MCF 10A (cell line): ENCODE measurements around the gene PAPSS1. TPM values are rescaled to one million over a fixed set of nuclear protein-coding genes. Genes with fewer than 3 reads are reported as not detected.

Experiments
- BruUV-seq: library from RNA; stranded (reverse); fragments of 400-500 nt; replicated peaks from 2 replicates; lab custom pipeline; 2021; lab: Mats Ljungman, UMichigan
- CTCF ChIA-PET: fragments of 300-600 bp; sonication (Branson Sonifier 250); formaldehyde crosslinking; extraction: SDS; loops from one replicate; lab custom pipeline; 2021; ENCODE audit warnings: antibody characterized with exemption, inconsistent platforms; lab: Yijun Ruan, JAX
- POLR2A ChIA-PET: fragments of 300-600, 350-650 bp; sonication (Branson Sonifier 250); formaldehyde crosslinking; extraction: SDS; loops from one replicate; lab custom pipeline; 2020; ENCODE audit warnings: antibody characterized with exemption, inconsistent platforms; lab: Yijun Ruan, JAX
- DNase-seq: peaks from one replicate; pipeline ENCODE4 v3.0.0-alpha.2; 2018; ENCODE audit not compliant: unreplicated experiment
- H3K27ac Mint-ChIP-seq: one replicate; pipeline ENCODE4 v1.8.0; 2022; ENCODE audit warnings: mild to moderate bottlenecking, low read depth, mixed read lengths; ENCODE audit not compliant: unreplicated experiment
- H3K27me3 Mint-ChIP-seq: one replicate; pipeline ENCODE4 v1.8.0; 2022; ENCODE audit warnings: mixed read lengths; ENCODE audit not compliant: insufficient read depth, unreplicated experiment
- H3K36me3 Mint-ChIP-seq: one replicate; pipeline ENCODE4 v1.8.0; 2022; ENCODE audit warnings: mild to moderate bottlenecking, moderate library complexity, mixed read lengths; ENCODE audit not compliant: insufficient read depth, unreplicated experiment
- H3K4me1 Mint-ChIP-seq: one replicate; pipeline ENCODE4 v1.8.0; 2022; ENCODE audit warnings: mixed read lengths; ENCODE audit not compliant: insufficient read depth, unreplicated experiment
- H3K4me3 Mint-ChIP-seq: one replicate; pipeline ENCODE4 v1.8.0; 2022; ENCODE audit warnings: mild to moderate bottlenecking, moderate library complexity, mixed read lengths; ENCODE audit not compliant: unreplicated experiment
- H3K9me3 Mint-ChIP-seq: one replicate; pipeline ENCODE4 v1.8.0; 2022; ENCODE audit warnings: mixed read lengths; ENCODE audit not compliant: unreplicated experiment
- intact Hi-C: fragments of 100-400 bp; cut with micrococcal nuclease; formaldehyde crosslinking; loops from 2 replicates; pipeline ENCODE4 v1.14.1; 2022
- total RNA-seq: library from RNA; stranded (reverse); gene quantifications from 2 replicates; pipeline ENCODE4 v1.2.3, GENCODE V29; 2022
- TF ChIP-seq, protein P1 (sequence below): fragments of 200-600 bp; IDR thresholded peaks from one replicate; pipeline ENCODE4 v1.8.0; 2022; ENCODE audit warnings: antibody characterized with exemption, mild to moderate bottlenecking; ENCODE audit not compliant: unreplicated experiment

PAPSS1 gene
- total RNA-seq, 1 experiment from 2014 or later = 63.9 TPM

DNA sequence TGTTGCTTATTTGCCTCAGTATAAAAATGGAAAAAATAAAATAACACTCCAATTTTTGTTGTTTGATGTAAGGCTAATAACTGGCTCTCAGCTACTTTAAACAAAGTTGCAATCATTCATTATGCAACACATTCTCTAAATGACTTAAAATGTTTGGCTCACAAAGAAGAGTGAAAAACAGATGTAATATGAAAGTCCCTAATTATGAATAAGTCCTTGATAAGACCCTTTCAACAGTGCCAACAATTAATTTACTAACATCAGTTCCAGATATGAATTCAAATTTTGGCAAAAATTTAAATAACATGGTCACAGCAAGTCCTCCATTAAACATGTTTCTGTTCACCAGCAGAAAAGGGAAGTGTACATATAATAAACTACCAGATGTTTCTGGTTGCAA, 69.8 kb downstream of the PAPSS1 start:
- BruUV-seq = no TSS peak
- no peaks in the 10 kb centered on the region for H3K4me1 Mint-ChIP-seq
- no peak for DNase-seq
- POLR2A ChIA-PET = no interaction called here
- H3K36me3 Mint-ChIP-seq = peaks cover 22% of the 10 kb centered on the region
- intact Hi-C loops = no loop called here
- H3K9me3 Mint-ChIP-seq = no peaks in the 10 kb centered on the region
- no peaks in the 10 kb centered on the region for H3K27me3 Mint-ChIP-seq
- H3K27ac Mint-ChIP-seq = no peak overlapping the region
- no peak overlapping the region for H3K4me3 Mint-ChIP-seq
- TF ChIP-seq, protein P1, sequence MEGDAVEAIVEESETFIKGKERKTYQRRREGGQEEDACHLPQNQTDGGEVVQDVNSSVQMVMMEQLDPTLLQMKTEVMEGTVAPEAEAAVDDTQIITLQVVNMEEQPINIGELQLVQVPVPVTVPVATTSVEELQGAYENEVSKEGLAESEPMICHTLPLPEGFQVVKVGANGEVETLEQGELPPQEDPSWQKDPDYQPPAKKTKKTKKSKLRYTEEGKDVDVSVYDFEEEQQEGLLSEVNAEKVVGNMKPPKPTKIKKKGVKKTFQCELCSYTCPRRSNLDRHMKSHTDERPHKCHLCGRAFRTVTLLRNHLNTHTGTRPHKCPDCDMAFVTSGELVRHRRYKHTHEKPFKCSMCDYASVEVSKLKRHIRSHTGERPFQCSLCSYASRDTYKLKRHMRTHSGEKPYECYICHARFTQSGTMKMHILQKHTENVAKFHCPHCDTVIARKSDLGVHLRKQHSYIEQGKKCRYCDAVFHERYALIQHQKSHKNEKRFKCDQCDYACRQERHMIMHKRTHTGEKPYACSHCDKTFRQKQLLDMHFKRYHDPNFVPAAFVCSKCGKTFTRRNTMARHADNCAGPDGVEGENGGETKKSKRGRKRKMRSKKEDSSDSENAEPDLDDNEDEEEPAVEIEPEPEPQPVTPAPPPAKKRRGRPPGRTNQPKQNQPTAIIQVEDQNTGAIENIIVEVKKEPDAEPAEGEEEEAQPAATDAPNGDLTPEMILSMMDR = no peak
- CTCF ChIA-PET = interaction anchor here (1.4 kb wide), 1 partner anchor 87 kb away, joined by 4 read pairs; no protein-coding TSS in a partner anchor

DNA sequence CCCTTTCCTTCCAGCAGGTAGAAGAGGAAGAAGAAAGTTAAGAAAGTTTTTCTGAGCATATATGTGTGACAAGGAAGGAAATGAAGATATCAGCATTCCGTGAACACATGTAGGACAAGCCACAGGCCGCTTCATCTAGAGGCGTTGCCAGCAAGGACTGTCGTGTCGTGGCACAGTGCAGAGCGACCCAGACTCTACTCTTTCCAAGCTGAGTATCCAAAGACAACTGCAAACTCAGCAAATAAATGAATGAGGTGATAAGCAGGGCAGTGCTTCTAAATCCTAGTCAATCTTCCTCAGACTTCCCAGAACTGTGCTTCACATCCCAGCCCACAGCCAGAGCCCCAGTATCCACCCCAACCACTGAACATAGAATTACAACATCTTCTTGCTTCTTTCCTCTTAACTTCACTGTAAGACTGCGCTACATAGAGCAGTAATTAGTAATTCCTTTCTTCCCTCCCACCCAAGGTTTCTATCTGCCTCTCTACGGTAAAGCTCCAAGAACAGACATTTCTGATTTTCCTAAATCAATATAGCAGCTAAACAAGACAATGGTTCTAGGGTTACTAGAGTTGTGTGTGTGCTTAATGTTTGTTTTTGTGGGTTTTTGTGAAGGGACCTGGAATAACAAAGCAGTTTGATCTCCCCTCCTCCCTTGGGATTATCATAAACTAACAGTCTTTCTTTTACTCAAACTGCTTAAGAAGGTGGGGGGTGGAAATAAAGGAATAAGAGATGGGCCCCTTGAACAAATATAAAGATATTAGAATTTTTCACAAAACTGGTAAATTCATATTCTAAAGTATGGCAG, 71.6 kb downstream of the PAPSS1 start:
- ChIA-PET POLR2A (no interaction called here), CTCF (interaction anchor here (0.6 kb wide), 1 partner anchor 320 kb away, joined by 3 read pairs; no protein-coding TSS in a partner anchor)
- TF ChIP-seq, protein P1 = no peak
- H3K4me3 Mint-ChIP-seq = no peak overlapping the region
- DNase-seq = no peak
- H3K36me3 Mint-ChIP-seq = peaks cover 10% of the 10 kb centered on the region
- H3K4me1 Mint-ChIP-seq = no peaks in the 10 kb centered on the region
- H3K27me3 Mint-ChIP-seq = no peaks in the 10 kb centered on the region
- no TSS peak for BruUV-seq
- H3K27ac Mint-ChIP-seq = no peak overlapping the region
- no peaks in the 10 kb centered on the region for H3K9me3 Mint-ChIP-seq
- intact Hi-C loops = no loop called here

DNA sequence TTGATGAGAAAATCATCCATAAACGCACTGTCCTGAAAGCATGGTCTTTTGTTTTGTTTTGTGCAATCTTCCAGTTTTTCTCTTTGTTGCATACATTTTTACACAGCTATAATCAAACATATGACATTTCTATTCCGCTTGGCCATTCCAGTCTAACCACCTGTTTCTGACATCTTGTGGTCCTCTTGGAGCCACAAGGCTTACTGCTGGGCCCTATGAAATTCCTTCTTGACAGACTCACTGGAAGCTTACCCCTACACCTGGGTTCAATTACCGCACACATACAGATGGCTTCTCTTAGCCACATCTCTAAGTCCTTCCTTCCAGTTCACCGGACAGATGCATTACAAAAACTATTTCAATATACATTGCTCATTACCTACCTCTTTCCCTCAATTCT, 72.4 kb downstream of the PAPSS1 start:
- Mint-ChIP-seq H3K4me3 (no peak overlapping the region), H3K4me1 (no peaks in the 10 kb centered on the region), H3K27ac (no peak overlapping the region), H3K36me3 (peaks cover 7% of the 10 kb centered on the region), H3K9me3 (no peaks in the 10 kb centered on the region), H3K27me3 (no peaks in the 10 kb centered on the region)
- ChIA-PET POLR2A (no interaction called here), CTCF (no interaction called here)
- no TSS peak for BruUV-seq
- TF ChIP-seq, protein P1 = no peak
- no peak for DNase-seq
- intact Hi-C loops = no loop called here

DNA sequence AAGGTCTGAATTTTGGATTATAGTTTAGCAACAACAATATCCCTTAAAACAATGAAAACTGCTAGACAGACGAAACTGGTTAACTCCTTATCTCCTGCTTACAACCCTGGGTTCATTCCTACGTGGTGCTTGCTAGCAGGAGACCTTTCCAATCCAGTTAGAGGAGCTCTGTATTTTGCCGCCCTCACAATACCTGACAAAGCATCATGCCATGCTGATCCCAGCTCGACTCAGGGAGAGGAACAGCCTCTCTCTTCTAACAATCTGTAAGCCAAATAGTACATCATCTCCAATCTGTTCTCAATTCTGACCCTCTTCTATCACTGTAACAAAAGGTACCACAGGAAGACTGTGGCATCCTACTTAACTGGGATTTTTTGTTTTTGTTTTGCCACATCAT, 74.4 kb downstream of the PAPSS1 start:
- H3K4me3 Mint-ChIP-seq = no peak overlapping the region
- H3K4me1 Mint-ChIP-seq = no peaks in the 10 kb centered on the region
- POLR2A ChIA-PET = no interaction called here
- H3K27me3 Mint-ChIP-seq = no peaks in the 10 kb centered on the region
- no peak for DNase-seq
- CTCF ChIA-PET = no interaction called here
- H3K9me3 Mint-ChIP-seq = no peaks in the 10 kb centered on the region
- TF ChIP-seq, protein P1 = no peak
- H3K36me3 Mint-ChIP-seq = peaks cover 13% of the 10 kb centered on the region
- no peak overlapping the region for H3K27ac Mint-ChIP-seq
- no TSS peak for BruUV-seq
- intact Hi-C loops = no loop called here
